Stimulated activated CD8-positive, alpha-beta memory T cell treated with anti-CD3 and anti-CD28 coated beads, Interleukin-7, amount 100 ng/mL, for 48 hours (primary cell): Measurements from ENCODE around the gene MON1A.

Experiments used
- DNase-seq, 2 donors: peaks; one replicate each; pipeline ENCODE4 v3.0.0-alpha.2; 2020; ENCODE audit warnings: low read depth in 1 of 2; ENCODE audit errors: extremely low read depth in 1 of 2

The MON1A gene

DNA sequence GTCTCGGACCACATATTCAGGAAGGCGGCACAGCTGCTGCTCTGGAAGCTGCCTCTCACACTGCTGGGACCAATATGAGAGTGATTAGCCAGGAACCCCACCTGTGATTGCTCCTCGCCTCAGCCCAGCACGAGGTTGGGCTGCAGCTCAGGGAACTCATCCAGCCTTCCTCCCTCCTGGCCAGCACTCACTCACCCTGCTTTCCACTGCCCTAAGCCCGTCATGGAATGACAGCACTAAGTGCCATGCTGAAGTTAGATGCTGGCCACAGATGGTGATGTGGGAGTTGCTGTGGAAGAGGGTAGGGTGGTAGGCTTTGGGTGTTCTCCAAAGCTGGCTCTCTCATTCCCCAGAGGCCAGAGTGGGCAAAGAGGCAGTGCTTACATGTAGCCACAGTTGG is 33.3 kb downstream of the MON1A start:
- no peak for DNase-seq

- DNase-seq, result no peak
Observed at GRCh38 chr3:49895791-49896190, 33.8 kb downstream of the MON1A start.

GRCh38 chr3:49889296-49889695 is 40.3 kb downstream of the MON1A start:
- no peak for DNase-seq

GRCh38 chr3:49886922-49887265 is 42.7 kb downstream of the MON1A start:
- DNase-seq, result no peak

DNA sequence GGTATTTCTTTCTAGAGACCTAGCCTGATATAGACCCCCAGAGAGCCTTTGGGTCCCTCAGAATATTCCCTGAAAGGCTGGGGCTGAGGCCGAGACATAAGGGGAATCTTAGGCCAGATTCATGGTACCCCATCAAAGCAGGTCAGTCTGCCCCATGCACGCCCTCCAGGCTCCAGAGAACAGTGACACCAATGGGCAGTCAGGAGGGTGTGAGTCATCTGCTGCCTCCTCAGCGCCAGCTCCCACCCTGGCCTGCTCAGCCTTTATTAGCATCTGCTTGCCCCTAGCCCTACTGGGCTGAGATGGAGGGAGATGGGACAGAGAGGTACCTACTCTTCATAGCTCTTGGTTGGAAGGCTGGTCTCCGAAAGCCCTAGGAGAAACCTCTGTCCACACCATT is 45.6 kb downstream of the MON1A start:
- DNase-seq, result no peak

DNA sequence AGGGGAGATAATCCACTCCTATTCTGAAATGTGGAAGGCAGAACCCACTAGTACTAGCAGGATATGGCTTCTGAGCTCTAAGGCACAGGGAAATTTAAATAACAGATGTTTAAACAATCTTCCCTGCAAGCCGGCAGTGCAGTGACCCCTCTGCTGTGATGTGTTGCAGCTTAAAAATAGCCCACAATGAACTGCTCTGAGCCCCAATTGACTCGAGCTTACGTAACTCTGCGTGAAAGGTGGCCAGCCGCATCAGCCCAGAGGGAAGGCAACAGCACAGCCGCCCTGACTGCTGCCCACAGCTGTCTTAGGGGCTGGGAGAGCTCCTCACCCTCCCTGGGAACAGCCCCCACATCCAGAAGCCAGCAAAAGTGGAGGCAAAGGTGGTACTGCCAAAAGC is 47.4 kb downstream of the MON1A start:
- DNase-seq, result no peak

DNA sequence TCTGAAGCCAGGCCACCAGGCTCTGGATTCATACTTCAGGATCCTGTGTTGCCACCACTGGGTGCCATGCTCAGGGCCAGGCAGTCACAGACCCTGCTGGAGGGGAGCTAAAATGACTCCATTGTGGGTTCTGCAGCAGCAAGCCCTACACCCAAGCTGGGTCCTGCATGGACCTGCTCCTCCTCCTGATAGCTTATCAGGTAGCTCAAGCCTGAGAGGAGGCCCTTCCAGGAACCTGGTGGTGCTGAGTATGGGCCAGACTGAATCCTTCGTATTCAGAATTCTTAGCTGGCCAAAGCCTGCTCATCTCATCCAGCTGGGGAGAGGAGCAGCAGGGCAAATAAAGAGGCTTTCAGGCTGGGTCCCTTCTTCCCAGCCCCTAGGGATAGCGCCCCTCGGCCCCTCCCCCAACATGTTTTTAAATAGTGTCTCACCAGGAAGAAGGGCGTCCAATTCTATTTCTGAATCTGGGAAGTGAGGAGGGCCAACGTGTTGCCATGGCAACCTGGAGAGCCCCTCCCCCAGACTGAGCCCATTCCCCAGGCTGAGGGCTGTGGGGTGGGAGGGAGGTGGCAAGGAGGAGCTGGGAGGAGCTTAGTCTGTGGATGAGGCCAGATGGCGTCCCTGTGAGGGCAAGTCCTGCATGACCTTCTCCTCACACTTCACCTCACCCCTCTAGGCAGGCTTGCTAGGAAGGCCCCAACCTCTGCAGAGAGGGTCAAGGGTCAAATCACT is 48.9 kb downstream of the MON1A start:
- DNase-seq, result no peak

DNA sequence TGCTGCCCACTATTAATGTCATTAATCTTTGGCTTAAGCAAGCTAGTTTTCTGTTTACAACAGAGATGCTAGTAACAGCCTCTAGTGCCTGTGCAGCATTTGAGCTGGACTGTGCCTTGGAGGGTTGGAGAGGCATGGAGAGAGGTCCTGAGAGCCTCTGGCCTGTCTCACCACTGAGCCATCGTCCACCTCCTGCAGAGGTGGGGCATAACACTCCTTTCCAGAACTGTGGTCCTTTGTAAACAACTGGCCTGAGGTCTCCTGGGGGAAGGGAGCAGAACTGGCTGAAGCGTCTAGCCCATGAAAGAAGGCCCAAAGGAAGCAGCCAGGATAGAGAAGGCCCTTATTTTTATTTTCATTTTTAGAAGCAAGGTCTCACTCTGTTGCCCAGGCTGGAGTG is 49.9 kb downstream of the MON1A start:
- no peak for DNase-seq

GRCh38 chr3:49878686-49879085 is 50.9 kb downstream of the MON1A start:
- no peak for DNase-seq

- no peak for DNase-seq
Observed at GRCh38 chr3:49877716-49878115, 51.9 kb downstream of the MON1A start.

DNA sequence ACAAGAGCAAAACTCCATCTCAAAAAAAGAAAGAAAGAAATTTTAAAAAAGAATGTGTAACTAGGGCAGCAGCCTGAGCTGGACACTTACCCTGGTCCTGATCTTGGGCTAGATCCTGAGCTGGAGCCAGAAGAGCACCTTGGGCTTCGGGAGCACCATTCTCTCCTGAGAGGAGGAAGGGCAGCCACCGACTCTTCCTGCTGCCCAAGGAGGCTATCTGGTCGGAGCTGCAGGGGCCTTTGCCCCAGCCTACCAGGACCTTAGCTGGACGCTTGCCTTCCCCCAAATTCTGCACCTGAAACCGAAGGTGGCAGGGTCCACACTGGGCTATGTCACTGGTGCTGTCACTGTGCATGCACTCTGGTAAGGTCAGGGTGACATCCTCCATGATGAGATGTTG is 53.0 kb downstream of the MON1A start:
- DNase-seq, result no peak

- DNase-seq, result no peak
Observed at GRCh38 chr3:49873623-49874022, 56.0 kb downstream of the MON1A start.

DNA sequence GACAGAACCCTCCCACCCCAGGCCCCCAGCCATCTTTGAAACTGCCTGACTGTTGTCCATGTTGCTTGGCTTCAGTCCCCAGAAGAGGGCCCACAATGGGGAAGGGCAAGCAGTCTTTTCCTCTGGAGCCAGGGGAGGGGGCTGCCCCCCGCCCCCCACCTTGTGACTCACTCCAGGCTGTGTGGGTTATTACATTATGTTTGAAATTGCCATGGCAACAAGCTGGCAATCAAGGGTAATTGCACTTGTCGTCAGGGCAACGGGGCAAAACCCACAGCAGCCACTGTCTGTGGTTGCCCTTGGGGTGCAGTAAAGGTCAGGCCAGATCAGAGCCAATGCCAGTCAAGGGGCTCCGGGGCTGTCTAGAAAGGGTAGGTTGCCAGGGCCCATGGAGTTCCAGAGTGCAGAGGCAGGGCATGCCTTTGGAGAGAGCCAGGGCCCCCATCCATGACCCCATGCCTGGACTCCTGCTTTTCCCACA is 56.8 kb downstream of the MON1A start:
- DNase-seq, result no peak

- DNase-seq, result no peak
Observed at GRCh38 chr3:49871531-49872153, 58.0 kb downstream of the MON1A start.

DNA sequence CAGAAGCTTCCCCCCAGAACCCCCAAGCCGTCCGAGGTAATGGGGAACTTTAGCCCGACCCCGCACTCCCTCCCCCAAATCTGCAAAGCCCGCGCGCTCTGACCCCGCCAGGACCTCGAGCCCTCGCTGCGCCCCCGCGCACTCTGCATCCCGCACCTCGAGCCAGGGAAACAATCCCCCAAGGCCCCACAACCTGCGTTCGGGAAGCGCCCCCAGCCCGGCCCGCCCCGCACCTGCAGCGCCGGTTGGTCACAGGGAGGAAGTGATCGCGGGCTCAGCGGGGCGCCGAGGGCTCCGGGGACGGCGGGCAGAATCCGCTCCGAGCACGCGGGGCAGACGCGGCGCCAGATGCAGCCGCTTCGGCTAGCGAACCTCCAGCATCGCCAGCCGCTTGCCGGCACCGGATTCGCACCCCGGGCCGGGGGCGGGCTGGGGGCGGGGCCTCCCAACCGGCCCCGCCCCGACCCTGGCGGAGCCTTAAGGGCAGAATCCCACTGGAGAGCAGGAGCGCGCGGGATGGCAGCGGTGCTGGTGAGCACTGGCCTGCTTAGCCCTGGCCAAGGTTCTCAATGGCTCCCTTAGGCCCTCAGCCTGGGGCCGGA is 60.0 kb downstream of the MON1A start, which contains the start of gene CAMKV:
CAMKV (minus strand) TSS at position 382 of the 602 bp plus-strand sequence. CDS start 7,518 bp downstream, outside the sequence.
- DNase-seq, result no peak

GRCh38 chr3:49868862-49869466 is 60.6 kb downstream of the MON1A start:
- no peak for DNase-seq

- DNase-seq, result no peak
Observed at GRCh38 chr3:49867871-49868321, 61.7 kb downstream of the MON1A start.

- no peak for DNase-seq
Observed at GRCh38 chr3:49867400-49867799, 62.2 kb downstream of the MON1A start.

DNA sequence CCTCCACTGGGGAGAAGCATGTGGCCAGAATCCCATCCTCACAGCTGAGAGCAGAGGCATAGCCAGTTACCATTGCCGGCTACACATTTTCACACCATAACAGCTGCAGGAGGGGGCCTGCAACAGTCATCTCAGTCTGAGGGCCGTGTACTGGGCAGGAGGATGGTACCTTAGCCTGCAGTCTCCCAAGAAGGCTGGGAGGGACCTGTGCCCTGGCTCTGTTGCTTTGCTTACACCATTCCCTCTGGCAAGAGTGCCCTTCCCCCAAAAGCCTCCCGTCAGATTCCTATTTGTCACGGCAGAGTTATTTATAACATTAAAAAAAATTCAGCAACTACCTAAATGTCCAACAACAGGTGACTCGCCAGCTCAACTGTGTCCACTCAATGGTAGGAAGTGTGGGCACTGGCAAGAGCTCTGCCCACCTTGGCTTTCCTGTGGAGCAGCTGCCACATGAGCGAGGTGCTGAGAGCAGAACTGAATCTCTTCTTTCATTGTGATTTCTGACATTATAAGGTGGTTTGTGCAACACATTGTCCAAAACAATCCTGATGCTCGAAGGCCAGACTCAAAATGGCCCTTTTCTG is 64.3 kb downstream of the MON1A start:
- DNase-seq, result no peak

DNA sequence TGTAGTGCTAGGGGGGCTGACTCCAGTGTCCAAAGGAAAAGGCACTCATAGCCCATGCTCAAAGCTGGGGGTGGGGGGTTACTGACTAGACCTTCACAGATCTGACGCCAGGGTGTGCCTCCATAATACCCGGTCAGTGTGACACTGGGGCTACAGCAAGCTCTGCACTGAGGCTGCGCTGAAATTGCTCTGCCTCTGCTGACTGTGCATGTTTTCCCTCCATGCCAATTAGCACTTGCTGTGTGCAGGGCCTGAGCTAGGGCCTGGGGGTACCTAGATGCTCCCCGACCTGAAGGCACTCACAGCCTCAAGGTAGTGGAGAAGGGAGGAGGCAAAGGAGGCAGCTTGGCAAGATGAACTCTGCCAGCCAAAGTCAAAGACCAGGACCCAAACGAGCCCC is 65.1 kb downstream of the MON1A start:
- no peak for DNase-seq

- DNase-seq, result no peak
Observed at GRCh38 chr3:49859576-49860305, 69.9 kb downstream of the MON1A start.
